SJCRH30 (cell line): ENCODE measurements around the gene NLE1. TPM values are rescaled to one million over a fixed set of nuclear protein-coding genes. Genes with fewer than 3 reads are reported as not detected.
A peak's percentile ranks its signal among the peaks of the same experiment; 100 is the strongest.
"Not testable (repeated sequence)": the region's sequence is repeated elsewhere in the genome, so short reads cannot be mapped to it uniquely, and the experiment has no call there.

Experiments
- DNase-seq, 2 experiments: peaks; one replicate each; pipeline ENCODE4 v3.0.0-alpha.2; 2015 to 2020
- H3K27ac ChIP-seq: fragments of 250-450 bp; sonication (Bioruptor Pico); 2 replicates; pipeline ENCODE4 v1.5.1; 2020; ENCODE audit warnings: mild to moderate bottlenecking, moderate library complexity
- H3K27me3 ChIP-seq: fragments of 250-450 bp; sonication (Bioruptor Pico); 2 replicates; pipeline ENCODE4 v1.5.1; 2020; ENCODE audit warnings: mild to moderate bottlenecking, moderate library complexity
- H3K36me3 ChIP-seq: fragments of 250-450 bp; sonication (Bioruptor Pico); 2 replicates; pipeline ENCODE4 v1.5.1; 2020; ENCODE audit warnings: mild to moderate bottlenecking, moderate library complexity
- H3K4me1 ChIP-seq: fragments of 250-450 bp; sonication (Bioruptor Pico); 2 replicates; pipeline ENCODE4 v1.5.1; 2020; ENCODE audit warnings: mild to moderate bottlenecking, moderate library complexity
- H3K4me3 ChIP-seq: fragments of 250-450 bp; sonication (Bioruptor Pico); 2 replicates; pipeline ENCODE4 v1.5.1; 2020; ENCODE audit warnings: mild to moderate bottlenecking, moderate library complexity
- H3K9me3 ChIP-seq: fragments of 250-450 bp; sonication (Bioruptor Pico); replicated peaks from 2 replicates; pipeline ENCODE4 v1.5.1; 2020; ENCODE audit warnings: mild to moderate bottlenecking, moderate library complexity
- total RNA-seq: library from RNA; depleted of rRNA; stranded (reverse); fragments of >200 nt; shearing (Covaris generic); gene quantifications from 2 replicates; pipeline ENCODE4 v1.2.3, GENCODE V29; 2014

NLE1 gene
- total RNA-seq, 1 experiment from 2014 or later, result 23.9 TPM

GRCh38 chr17:35152421-35153140 lies 10.5 kb upstream of the NLE1 start:
- H3K27me3 ChIP-seq, result peaks cover 10% of the 10 kb centered on the region; the same call in 1 of the 2 replicates
- H3K27ac ChIP-seq, result no peak overlapping the region
- H3K36me3 ChIP-seq, result no peaks in the 10 kb centered on the region
- peaks cover 3% of the 10 kb centered on the region; the same call in 1 of the 2 replicates for H3K4me1 ChIP-seq
- H3K4me3 ChIP-seq, result no peak overlapping the region
- H3K9me3 ChIP-seq, result no peaks in the 10 kb centered on the region
- no peak for DNase-seq

DNA sequence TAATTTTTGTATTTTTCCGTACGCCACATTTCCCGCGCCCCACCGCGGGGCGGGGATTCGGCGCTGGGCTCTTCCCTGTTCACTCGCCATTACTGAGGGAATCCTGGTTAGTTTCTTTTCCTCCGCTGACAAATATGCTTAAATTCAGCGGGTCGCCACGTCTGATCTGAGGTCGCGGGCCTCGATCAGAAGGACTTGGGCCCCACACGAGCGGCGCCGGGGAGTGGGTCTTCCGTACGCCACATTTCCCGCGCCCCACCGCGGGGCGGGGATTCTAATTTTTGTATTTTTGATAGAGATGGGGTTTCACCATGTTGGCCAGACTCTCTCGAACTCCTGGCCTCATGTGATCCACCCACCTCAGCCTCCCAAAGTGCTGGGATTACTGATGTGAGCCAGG lies 9.0 kb upstream of the NLE1 start:
- not testable (repeated sequence) for H3K36me3 ChIP-seq, H3K27ac ChIP-seq, H3K9me3 ChIP-seq, H3K4me3 ChIP-seq, DNase-seq
- H3K27me3 ChIP-seq, result peaks cover 12% of the 10 kb centered on the region; the same call in 1 of the 2 replicates
- peaks cover 12% of the 10 kb centered on the region for H3K4me1 ChIP-seq

DNA sequence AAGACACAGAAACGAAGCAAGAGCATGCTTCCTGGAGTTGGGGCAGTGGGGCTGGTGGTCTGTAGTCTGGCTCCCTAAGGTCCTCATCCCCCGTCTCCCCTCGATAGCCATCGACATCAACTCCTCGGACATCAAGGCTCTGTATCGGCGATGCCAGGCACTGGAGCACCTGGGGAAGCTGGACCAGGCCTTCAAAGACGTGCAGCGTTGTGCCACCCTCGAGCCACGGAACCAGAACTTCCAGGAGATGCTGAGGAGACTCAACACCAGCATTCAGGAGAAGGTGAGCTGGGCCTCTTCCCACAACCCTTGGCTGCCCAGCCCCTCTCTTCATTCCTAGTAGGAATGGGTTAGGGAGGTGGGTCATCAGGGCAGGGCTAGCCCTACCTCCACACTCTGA lies 7.8 kb upstream of the NLE1 start:
- H3K27ac ChIP-seq, result no peak overlapping the region
- peaks cover 12% of the 10 kb centered on the region; the same call in 1 of the 2 replicates for H3K27me3 ChIP-seq
- no peaks in the 10 kb centered on the region for H3K36me3 ChIP-seq
- H3K4me1 ChIP-seq, result peaks cover 12% of the 10 kb centered on the region
- no peaks in the 10 kb centered on the region for H3K9me3 ChIP-seq
- no peak for DNase-seq
- H3K4me3 ChIP-seq, result no peak overlapping the region

DNA sequence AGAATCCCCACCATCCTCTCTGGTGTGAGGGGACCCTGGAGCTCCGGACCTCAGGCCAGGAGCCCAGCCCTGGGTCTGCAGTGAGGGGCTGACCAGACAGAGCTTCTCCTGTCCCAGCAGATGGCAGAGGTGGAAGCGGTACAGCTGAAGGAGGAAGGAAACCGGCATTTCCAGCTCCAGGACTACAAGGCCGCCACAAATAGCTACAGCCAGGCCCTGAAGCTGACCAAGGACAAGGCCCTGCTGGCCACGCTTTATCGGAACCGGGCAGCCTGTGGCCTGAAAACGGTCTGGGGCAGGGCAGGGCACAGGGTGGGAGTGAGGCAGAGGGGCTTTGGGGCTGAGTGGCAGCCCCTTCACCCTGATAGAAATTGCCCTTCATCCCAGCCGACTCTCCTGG lies 6.0 kb upstream of the NLE1 start:
- H3K27ac ChIP-seq, result no peak overlapping the region
- no peaks in the 10 kb centered on the region for H3K36me3 ChIP-seq
- no peak for DNase-seq
- no peaks in the 10 kb centered on the region for H3K9me3 ChIP-seq
- peaks cover 4% of the 10 kb centered on the region; the same call in 1 of the 2 replicates for H3K27me3 ChIP-seq
- H3K4me1 ChIP-seq, result peaks cover 12% of the 10 kb centered on the region
- no peak overlapping the region for H3K4me3 ChIP-seq

- no peaks in the 10 kb centered on the region for H3K9me3 ChIP-seq
- peaks cover 4% of the 10 kb centered on the region; the same call in 1 of the 2 replicates for H3K27me3 ChIP-seq
- H3K27ac ChIP-seq, result no peak within 1 kb of the TSS; the same call in 1 of the 2 replicates
- peak; percentile 29 to 35 for DNase-seq
- no peaks in the 10 kb centered on the region for H3K36me3 ChIP-seq
- no peak within 1 kb of the TSS for H3K4me3 ChIP-seq
- peaks cover 12% of the 10 kb centered on the region for H3K4me1 ChIP-seq
Measured at GRCh38 chr17:35147375-35147905, 5.3 kb upstream of the NLE1 start, which contains the start of gene UNC45B. TSS of gene UNC45B (plus strand) at chr17:35147817. CDS start at chr17:35148264, 447 bp downstream.

DNA sequence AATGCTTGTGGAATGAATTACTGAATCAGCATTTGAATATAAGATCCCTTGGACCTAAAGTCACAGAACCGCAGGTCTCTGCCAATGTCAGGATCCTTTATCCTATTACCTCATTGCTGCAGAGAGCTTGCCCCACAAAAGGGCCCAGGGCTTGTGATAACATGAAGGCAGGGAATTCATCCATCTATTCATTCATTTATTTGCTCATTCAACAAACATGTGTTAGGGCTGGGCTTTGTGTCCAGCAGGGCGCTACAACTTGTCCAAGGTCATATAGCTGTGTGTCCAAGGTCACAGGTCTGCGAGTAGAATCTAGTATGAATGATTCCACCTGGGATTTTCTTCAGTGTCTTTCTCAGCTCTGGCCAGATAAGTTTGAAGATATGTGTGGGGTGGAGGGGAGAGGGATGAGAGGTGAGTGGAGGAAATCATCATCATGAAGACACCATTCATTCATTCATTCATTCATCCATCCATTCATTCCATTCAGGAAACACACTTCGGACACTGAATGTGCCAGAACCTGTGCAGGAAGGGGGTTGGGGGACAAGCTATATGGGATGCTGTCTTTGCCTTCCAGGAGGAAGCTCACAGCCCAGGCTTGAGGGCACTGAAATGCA lies 4.2 kb upstream of the NLE1 start:
- Histone ChIP-seq H3K27ac (no peak overlapping the region), H3K4me1 (peaks cover 12% of the 10 kb centered on the region), H3K4me3 (no peak overlapping the region), H3K36me3 (no peaks in the 10 kb centered on the region), H3K27me3 (peaks cover 4% of the 10 kb centered on the region; the same call in 1 of the 2 replicates), H3K9me3 (no peaks in the 10 kb centered on the region)
- no peak for DNase-seq

DNA sequence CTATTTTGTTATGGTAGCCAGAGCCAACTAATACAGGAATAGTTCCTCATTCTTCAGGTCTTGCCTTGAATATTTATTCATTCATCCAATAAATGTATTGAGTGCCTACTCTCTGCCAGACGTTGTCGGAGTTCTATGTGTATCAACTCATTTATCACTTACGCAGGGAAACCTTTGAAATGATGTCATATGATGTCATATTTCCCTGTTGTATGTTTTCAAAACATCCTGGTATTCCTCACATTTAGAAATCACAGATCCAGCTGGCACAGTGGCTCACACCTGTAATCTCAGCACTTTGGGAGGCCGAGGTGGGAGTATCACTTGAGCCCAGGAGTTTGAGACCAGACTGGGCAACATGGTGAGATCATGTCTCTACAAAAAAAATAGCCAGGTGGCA lies 2.7 kb upstream of the NLE1 start:
- H3K4me1 ChIP-seq, result peaks cover 18% of the 10 kb centered on the region
- H3K27me3 ChIP-seq, result peaks cover 4% of the 10 kb centered on the region; the same call in 1 of the 2 replicates
- no peak overlapping the region for H3K27ac ChIP-seq
- H3K36me3 ChIP-seq, result peaks cover 2% of the 10 kb centered on the region
- no peak for DNase-seq
- no peaks in the 10 kb centered on the region for H3K9me3 ChIP-seq
- no peak overlapping the region for H3K4me3 ChIP-seq

- Histone ChIP-seq H3K4me3 (peak overlapping the region; percentile 86), H3K36me3 (peaks cover 25% of the 10 kb centered on the region)
Measured at GRCh38 chr17:35142467-35142796, 329 bp upstream of the NLE1 start.

GRCh38 chr17:35138218-35138617 lies 3.9 kb downstream of the NLE1 start:
- Histone ChIP-seq H3K36me3 (peaks cover 64% of the 10 kb centered on the region), H3K27me3 (no peaks in the 10 kb centered on the region), H3K4me3 (no peak overlapping the region), H3K4me1 (peaks cover 6% of the 10 kb centered on the region; the same call in 1 of the 2 replicates), H3K27ac (no peak overlapping the region), H3K9me3 (no peaks in the 10 kb centered on the region)
- no peak for DNase-seq

More at GRCh38 chr17:35142467-35142796, 329 bp upstream of the NLE1 start:
- Histone ChIP-seq H3K9me3 (no peaks in the 10 kb centered on the region), H3K27me3 (no peaks in the 10 kb centered on the region), H3K27ac (no peak overlapping the region), H3K4me1 (peaks cover 13% of the 10 kb centered on the region)
- DNase-seq, result no peak

DNA sequence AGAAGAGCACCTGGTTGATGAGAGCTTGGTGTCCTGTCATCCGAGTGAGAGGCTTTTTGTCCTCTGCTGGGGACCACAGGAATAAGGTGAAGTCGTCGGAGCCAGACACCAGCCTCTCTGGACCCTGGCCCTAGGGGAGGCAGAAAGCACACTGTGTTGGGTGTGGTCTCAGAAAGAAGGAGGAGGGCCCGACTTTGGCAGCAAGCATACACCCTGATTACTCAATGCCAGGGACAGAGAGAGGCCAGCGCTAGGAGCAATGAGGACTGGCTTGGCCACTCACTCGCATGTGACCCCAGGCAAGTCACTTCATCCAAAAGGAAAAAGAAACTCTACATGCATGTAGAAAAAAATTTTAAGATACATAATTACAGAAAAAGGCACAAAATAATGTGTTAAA lies 6.8 kb downstream of the NLE1 start:
- no peak overlapping the region for H3K4me3 ChIP-seq
- no peak for DNase-seq
- no peaks in the 10 kb centered on the region for H3K27me3 ChIP-seq
- H3K4me1 ChIP-seq, result peaks cover 7% of the 10 kb centered on the region
- no peaks in the 10 kb centered on the region for H3K9me3 ChIP-seq
- no peak overlapping the region for H3K27ac ChIP-seq
- peaks cover 88% of the 10 kb centered on the region for H3K36me3 ChIP-seq

GRCh38 chr17:35132816-35133550 lies 9.1 kb downstream of the NLE1 start:
- H3K27ac ChIP-seq, result no peak overlapping the region
- no peaks in the 10 kb centered on the region for H3K27me3 ChIP-seq
- H3K36me3 ChIP-seq, result peaks cover 70% of the 10 kb centered on the region
- no peak overlapping the region for H3K4me3 ChIP-seq
- DNase-seq, result no peak
- no peaks in the 10 kb centered on the region for H3K9me3 ChIP-seq
- H3K4me1 ChIP-seq, result peaks cover 21% of the 10 kb centered on the region

GRCh38 chr17:35132099-35132498 lies 10.0 kb downstream of the NLE1 start:
- DNase-seq, result no peak

DNA sequence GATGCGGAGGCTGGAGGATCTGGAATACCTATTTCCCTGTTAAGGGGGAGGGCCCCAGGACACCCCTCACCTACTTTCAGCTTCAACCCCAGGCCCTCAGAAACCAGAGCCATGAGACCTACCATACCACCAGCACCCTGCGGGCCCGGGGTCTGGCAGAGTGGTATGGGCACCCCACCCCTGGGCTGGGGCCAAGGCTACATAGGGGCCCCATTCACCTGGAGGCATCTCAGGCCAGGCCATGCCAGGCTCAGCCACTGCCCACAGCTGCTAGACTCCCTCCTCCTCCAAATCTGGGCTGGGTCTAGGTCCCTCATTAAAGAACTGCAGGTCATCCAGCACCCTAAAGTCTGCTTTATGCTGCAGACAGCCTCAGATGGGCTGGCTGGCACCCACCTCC lies 11.7 kb downstream of the NLE1 start:
- no peak overlapping the region for H3K27ac ChIP-seq
- H3K4me3 ChIP-seq, result no peak overlapping the region
- H3K4me1 ChIP-seq, result peaks cover 21% of the 10 kb centered on the region
- H3K36me3 ChIP-seq, result peaks cover 44% of the 10 kb centered on the region
- DNase-seq, result no peak
- H3K9me3 ChIP-seq, result no peaks in the 10 kb centered on the region
- no peaks in the 10 kb centered on the region for H3K27me3 ChIP-seq

More at GRCh38 chr17:35132099-35132498, 10.0 kb downstream of the NLE1 start:
- H3K9me3 ChIP-seq, result no peaks in the 10 kb centered on the region
- H3K27ac ChIP-seq, result no peak overlapping the region
- no peaks in the 10 kb centered on the region for H3K27me3 ChIP-seq
- no peak overlapping the region for H3K4me3 ChIP-seq
- peaks cover 61% of the 10 kb centered on the region for H3K36me3 ChIP-seq
- H3K4me1 ChIP-seq, result peaks cover 21% of the 10 kb centered on the region

DNA sequence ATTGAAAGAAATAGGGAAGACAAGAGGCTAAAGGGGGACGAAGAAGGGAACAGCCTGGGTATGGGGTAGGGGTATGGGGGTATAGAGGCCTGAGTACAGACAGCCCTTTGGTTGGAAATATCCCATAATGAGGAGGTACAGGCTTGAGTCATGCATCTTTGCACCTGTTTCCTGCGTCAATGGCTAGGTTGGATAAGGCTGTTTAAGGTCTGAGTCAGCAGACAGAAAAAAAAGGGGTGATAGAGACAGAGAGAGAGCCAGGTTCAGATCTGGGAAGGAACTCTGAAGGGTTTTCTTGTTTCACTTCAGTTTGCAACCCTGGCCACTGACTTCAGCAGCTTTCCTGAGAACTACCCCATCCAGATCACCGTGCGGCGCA lies 12.1 kb downstream of the NLE1 start:
- Histone ChIP-seq H3K27ac (peak overlapping the region; percentile 48), H3K4me3 (no peak overlapping the region), H3K9me3 (no peaks in the 10 kb centered on the region), H3K36me3 (peaks cover 40% of the 10 kb centered on the region), H3K27me3 (no peaks in the 10 kb centered on the region), H3K4me1 (peaks cover 21% of the 10 kb centered on the region)
- peak; percentile 37 to 56 for DNase-seq
